A549 (cell line): ENCODE measurements around the gene PLEKHA5. TPM values are rescaled to one million over a fixed set of nuclear protein-coding genes. Genes with fewer than 3 reads are reported as not detected.
"Not testable (repeated sequence)": the region's sequence is repeated elsewhere in the genome, so short reads cannot be mapped to it uniquely, and the experiment has no call there.

Experiments used
- ATAC-seq, 2 experiments: fragments of 200-7000 bp in 1 of 2; fragments of >200 bp in 1 of 2; cut with Nextera tagmentation in 1 of 2; cut with Tn5 transposase in 1 of 2; 3 replicates each; pipeline versions ENCODE4 v1.8.0 to v1.9.1; 2018 to 2020; ENCODE audit warnings: mild to moderate bottlenecking in 1 of 2, moderate library complexity in 1 of 2
- CTCF ChIA-PET: fragments of 300-600 bp; sonication (Branson Sonifier 250); formaldehyde crosslinking; extraction: SDS; loops from one replicate; lab custom pipeline; 2021; ENCODE audit warnings: antibody characterized with exemption, inconsistent platforms; lab: Yijun Ruan, JAX
- POLR2A ChIA-PET: fragments of 350-600 bp; formaldehyde crosslinking; extraction: SDS; loops from one replicate; lab custom pipeline; 2021; ENCODE audit warnings: antibody characterized with exemption, inconsistent platforms; lab: Yijun Ruan, JAX
- DNase-seq, 2 experiments: peaks; one replicate each; pipeline versions ENCODE4 v3.0.0 to v3.0.0-alpha.2; 2011 to 2016; ENCODE audit warnings: low read depth in 1 of 2, low spot score in 1 of 2
- FAIRE-seq: peaks from 2 replicates; lab custom pipeline; 2011; peaks lifted over from hg19 to GRCh38; lab: Jason Lieb, UNC
- H3K27ac ChIP-seq, 2 experiments: fragments of >200 bp; sonication (Bioruptor Twin); formaldehyde crosslinking; 3 replicates each; pipeline ENCODE4 v1.5.1; 2016 to 2017
- H3K4me1 ChIP-seq: fragments of >200 bp; sonication (Bioruptor Twin); formaldehyde crosslinking; 3 replicates; pipeline ENCODE4 v1.6.1; 2016
- H3K4me2 ChIP-seq: fragments of >200 bp; sonication (Bioruptor Twin); formaldehyde crosslinking; 3 replicates; pipeline ENCODE4 v1.6.1; 2016
- H3K4me3 ChIP-seq: fragments of >200 bp; sonication (Bioruptor Twin); formaldehyde crosslinking; 3 replicates; pipeline ENCODE4 v1.5.1; 2016
- H3K9me3 ChIP-seq: fragments of >200 bp; sonication (Bioruptor Twin); formaldehyde crosslinking; 3 replicates; pipeline ENCODE4 v1.6.1; 2016
- CEBPB ChIP-seq, 2 experiments: fragments of >200 bp in 1 of 2; sonication (Bioruptor Twin) in 1 of 2; formaldehyde crosslinking in 1 of 2; IDR thresholded peaks; 2 replicates each; pipeline ENCODE4 v1.6.1; 2012 to 2016
- CHD2 ChIP-seq: fragments of 150-350 bp; IDR thresholded peaks from 2 replicates; pipeline ENCODE4 v1.6.1; 2014; ENCODE audit warnings: low read length; ENCODE audit not compliant: partially characterized antibody
- CTCF ChIP-seq: fragments of >200 bp; sonication (Bioruptor Twin); formaldehyde crosslinking; IDR thresholded peaks from 3 replicates; pipeline ENCODE4 v1.5.1; 2016
- EHF ChIP-seq: fragments of 250-450 bp; sonication (Bioruptor Pico); IDR thresholded peaks from 2 replicates; pipeline ENCODE4 v1.5.0; 2020; ENCODE audit warnings: mild to moderate bottlenecking
- EHMT2 ChIP-seq: fragments of 200-600 bp; sonication (generic); IDR thresholded peaks from 2 replicates; pipeline ENCODE4 v1.6.1; 2016; ENCODE audit warnings: antibody characterized with exemption, low read depth, mild to moderate bottlenecking, moderate library complexity
- GATA3 ChIP-seq: IDR thresholded peaks from 2 replicates; pipeline ENCODE4 v1.6.1; 2012; ENCODE audit warnings: borderline replicate concordance
- HDAC2 ChIP-seq: fragments of 200-600 bp; sonication (generic); IDR thresholded peaks from 2 replicates; pipeline ENCODE4 v1.6.1; 2016
- HMGXB4 ChIP-seq: fragments of 250-450 bp; sonication (Bioruptor Pico); IDR thresholded peaks from 2 replicates; pipeline ENCODE4 v1.5.0; 2021; ENCODE audit warnings: mild to moderate bottlenecking, moderate library complexity, borderline replicate concordance
- HOXB13 ChIP-seq: fragments of 250-450 bp; sonication (Bioruptor Pico); IDR thresholded peaks from 2 replicates; pipeline ENCODE4 v1.5.0; 2020; ENCODE audit warnings: low read depth, mild to moderate bottlenecking, moderate library complexity
- HOXB5 ChIP-seq: fragments of 250-450 bp; sonication (Bioruptor Pico); IDR thresholded peaks from 2 replicates; pipeline ENCODE4 v1.5.0; 2020; ENCODE audit warnings: mild to moderate bottlenecking, moderate library complexity
- JUNB ChIP-seq: fragments of >200 bp; sonication (Bioruptor Twin); formaldehyde crosslinking; IDR thresholded peaks from 2 replicates; pipeline ENCODE4 v1.6.1; 2016
- NPAS2 ChIP-seq: fragments of 250-450 bp; sonication (Bioruptor Pico); IDR thresholded peaks from 2 replicates; pipeline ENCODE4 v1.8.0; 2022; ENCODE audit warnings: mild to moderate bottlenecking, moderate library complexity, borderline replicate concordance
- NR3C1 ChIP-seq: fragments of >200 bp; sonication (Bioruptor Twin); formaldehyde crosslinking; IDR thresholded peaks from 3 replicates; pipeline ENCODE4 v1.6.1; 2017
- POLR2A ChIP-seq: IDR thresholded peaks from 2 replicates; pipeline ENCODE4 v1.6.1; 2012; ENCODE audit warnings: mild to moderate bottlenecking, low read length
- POLR2AphosphoS2 ChIP-seq: conservative IDR thresholded peaks from 2 replicates; pipeline ENCODE4 v1.6.1; 2012; ENCODE audit warnings: low read length, improper control_type of control experiment, inconsistent platforms
- RAD21 ChIP-seq, 2 experiments: fragments of >200 bp in 1 of 2; sonication (Bioruptor Twin) in 1 of 2; formaldehyde crosslinking in 1 of 2; IDR thresholded peaks in 1 of 2; conservative IDR thresholded peaks in 1 of 2; 2 replicates in 1 of 2; 3 replicates in 1 of 2; pipeline ENCODE4 v1.6.1; 2012 to 2018; ENCODE audit warnings: inconsistent platforms in 1 of 2
- REST ChIP-seq: fragments of 200-600 bp; sonication (generic); IDR thresholded peaks from 2 replicates; pipeline ENCODE4 v1.6.1; 2016; ENCODE audit warnings: antibody characterized with exemption, mild to moderate bottlenecking, moderate library complexity
- RFX5 ChIP-seq: fragments of 450-650 bp; IDR thresholded peaks from 2 replicates; pipeline ENCODE4 v1.7.1; 2014; ENCODE audit warnings: antibody characterized with exemption, mild to moderate bottlenecking, moderate library complexity
- TFCP2L1 ChIP-seq: fragments of 250-450 bp; sonication (Bioruptor Pico); IDR thresholded peaks from 2 replicates; pipeline ENCODE4 v1.5.0; 2021; ENCODE audit warnings: mild to moderate bottlenecking
- ZFP36 ChIP-seq: fragments of 450-650 bp; IDR thresholded peaks from 2 replicates; pipeline ENCODE4 v1.6.1; 2014; ENCODE audit warnings: borderline replicate concordance; ENCODE audit not compliant: partially characterized antibody
- ZNF302 ChIP-seq: fragments of 250-450 bp; sonication (Bioruptor Pico); IDR thresholded peaks from 2 replicates; pipeline ENCODE4 v1.9.0; 2021; ENCODE audit warnings: inconsistent platforms, mild to moderate bottlenecking, moderate library complexity
- whole genome bisulfite sequencing: methylation state at CpG from one replicate; pipeline ENCODE4 v1.1.6; 2017; ENCODE audit errors: missing lambda C conversion rate; 5-methylcytosine and 5-hydroxymethylcytosine counted together
- polyA plus RNA-seq, 4 experiments: library from polyadenylated mRNA; depleted of rRNA in 3 of 4; stranded (reverse); fragments of >200 nt; fragmentation: RNase III in 1 of 4; extraction: RNeasy Plus Mini Kit Qiagen cat#74134 plus additional on column Dnase treatment in 1 of 4; gene quantifications; 2 replicates in 3 of 4; 3 replicates in 1 of 4; pipeline ENCODE4 v1.2.3, GENCODE V29; 2011 to 2017
- TF ChIP-seq, protein P1 (sequence below): fragments of >200 bp; sonication (Bioruptor Twin); formaldehyde crosslinking; IDR thresholded peaks from 2 replicates; pipeline ENCODE4 v1.6.1; 2016
- TF ChIP-seq, protein P2 (sequence below): fragments of 250-450 bp; sonication (Bioruptor Pico); IDR thresholded peaks from 2 replicates; pipeline ENCODE4 v1.5.0; 2020; ENCODE audit warnings: low read depth, mild to moderate bottlenecking, moderate library complexity
- TF ChIP-seq, protein P3 (sequence below): fragments of 150-350 bp; IDR thresholded peaks from 2 replicates; pipeline ENCODE4 v1.6.1; 2014; ENCODE audit warnings: low read depth, mild to moderate bottlenecking, low read length
- TF ChIP-seq, protein P4 (sequence below): fragments of 450-650 bp; IDR thresholded peaks from 2 replicates; pipeline ENCODE4 v1.6.1; 2014; ENCODE audit warnings: antibody characterized with exemption

The PLEKHA5 gene
- polyA plus RNA-seq, 2 of the 4 experiments (the other 2 are of a cell fraction) = 7.6 to 13.2 TPM

- DNase-seq (no peak), ATAC-seq (no peak), FAIRE-seq (no peak)
- TF ChIP-seq HOXB13 (CRISPR knock-in tag) (no peak), HOXB5 (no peak), JUNB (no peak), RAD21 (conservative IDR thresholded peaks at IDR 0.05 in 1 of 2, IDR thresholded peaks at IDR 0.05 in 1 of 2) (no peak), ZNF302 (CRISPR knock-in tag) (no peak), TFCP2L1 (CRISPR knock-in tag) (no peak), EHF (no peak), CTCF (no peak), CHD2 (no peak), REST (no peak), NPAS2 (CRISPR knock-in tag) (no peak), HMGXB4 (CRISPR knock-in tag) (no peak), CEBPB (IDR thresholded peaks at IDR 0.05) (no peak), GATA3 (no peak), POLR2AphosphoS2 (no peak)
- TF ChIP-seq, protein P1, sequence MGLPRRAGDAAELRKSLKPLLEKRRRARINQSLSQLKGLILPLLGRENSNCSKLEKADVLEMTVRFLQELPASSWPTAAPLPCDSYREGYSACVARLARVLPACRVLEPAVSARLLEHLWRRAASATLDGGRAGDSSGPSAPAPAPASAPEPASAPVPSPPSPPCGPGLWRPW = no peak
- TF ChIP-seq, protein P2, sequence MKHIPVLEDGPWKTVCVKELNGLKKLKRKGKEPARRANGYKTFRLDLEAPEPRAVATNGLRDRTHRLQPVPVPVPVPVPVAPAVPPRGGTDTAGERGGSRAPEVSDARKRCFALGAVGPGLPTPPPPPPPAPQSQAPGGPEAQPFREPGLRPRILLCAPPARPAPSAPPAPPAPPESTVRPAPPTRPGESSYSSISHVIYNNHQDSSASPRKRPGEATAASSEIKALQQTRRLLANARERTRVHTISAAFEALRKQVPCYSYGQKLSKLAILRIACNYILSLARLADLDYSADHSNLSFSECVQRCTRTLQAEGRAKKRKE (CRISPR knock-in tag) = no peak
- ChIA-PET POLR2A (no interaction called here), CTCF (no interaction called here)
- Histone ChIP-seq H3K4me3 (no peak overlapping the region), H3K4me1 (peaks cover 10% of the 10 kb centered on the region), H3K27ac (no peak overlapping the region), H3K9me3 (no peaks in the 10 kb centered on the region), H3K4me2 (no peak overlapping the region)
- WGBS = 54% methylated on average over 2 of the region's 2 CpGs
These were observed 97.8 kb downstream of the PLEKHA5 start for GRCh38 chr12:19227190-19227879.

DNA sequence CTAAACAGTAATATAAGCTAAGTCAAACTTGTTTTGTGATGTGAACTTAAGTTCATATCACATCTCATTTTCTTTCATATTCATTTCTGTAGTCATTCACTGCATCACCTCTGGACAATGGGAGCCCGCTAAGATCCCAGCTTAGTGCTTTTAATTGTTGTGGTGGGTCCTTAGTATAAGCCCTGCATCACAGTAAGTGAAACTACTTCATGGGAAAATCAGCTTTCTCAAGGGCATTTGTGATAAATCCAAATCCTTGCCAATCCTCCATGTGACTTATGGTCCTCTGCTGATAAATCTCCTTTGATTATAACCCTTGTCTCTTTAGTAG lies 98.3 kb downstream of the PLEKHA5 start:
- Histone ChIP-seq H3K4me1 (peaks cover 5% of the 10 kb centered on the region), H3K4me2 (no peak overlapping the region), H3K4me3 (no peak overlapping the region), H3K9me3 (no peaks in the 10 kb centered on the region), H3K27ac (no peak overlapping the region)
- DNase-seq = no peak
- POLR2A ChIA-PET = no interaction called here
- WGBS = 92% methylated on average over 1 of the region's 1 CpG
- TF ChIP-seq, protein P3, sequence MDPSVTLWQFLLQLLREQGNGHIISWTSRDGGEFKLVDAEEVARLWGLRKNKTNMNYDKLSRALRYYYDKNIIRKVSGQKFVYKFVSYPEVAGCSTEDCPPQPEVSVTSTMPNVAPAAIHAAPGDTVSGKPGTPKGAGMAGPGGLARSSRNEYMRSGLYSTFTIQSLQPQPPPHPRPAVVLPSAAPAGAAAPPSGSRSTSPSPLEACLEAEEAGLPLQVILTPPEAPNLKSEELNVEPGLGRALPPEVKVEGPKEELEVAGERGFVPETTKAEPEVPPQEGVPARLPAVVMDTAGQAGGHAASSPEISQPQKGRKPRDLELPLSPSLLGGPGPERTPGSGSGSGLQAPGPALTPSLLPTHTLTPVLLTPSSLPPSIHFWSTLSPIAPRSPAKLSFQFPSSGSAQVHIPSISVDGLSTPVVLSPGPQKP = no peak
- no peak for TF ChIP-seq HDAC2
- TF ChIP-seq, protein P4, sequence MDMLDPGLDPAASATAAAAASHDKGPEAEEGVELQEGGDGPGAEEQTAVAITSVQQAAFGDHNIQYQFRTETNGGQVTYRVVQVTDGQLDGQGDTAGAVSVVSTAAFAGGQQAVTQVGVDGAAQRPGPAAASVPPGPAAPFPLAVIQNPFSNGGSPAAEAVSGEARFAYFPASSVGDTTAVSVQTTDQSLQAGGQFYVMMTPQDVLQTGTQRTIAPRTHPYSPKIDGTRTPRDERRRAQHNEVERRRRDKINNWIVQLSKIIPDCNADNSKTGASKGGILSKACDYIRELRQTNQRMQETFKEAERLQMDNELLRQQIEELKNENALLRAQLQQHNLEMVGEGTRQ = no peak
- TF ChIP-seq ZFP36 = no peak
- TF ChIP-seq EHMT2 = no peak
- no peak for TF ChIP-seq POLR2A
- TF ChIP-seq NR3C1 = no peak
- TF ChIP-seq RFX5 = no peak
- TF ChIP-seq TFCP2L1 (CRISPR knock-in tag) = no peak
- FAIRE-seq = no peak
- CTCF ChIA-PET = no interaction called here
- ATAC-seq = no peak

- FAIRE-seq, CTCF ChIA-PET, ATAC-seq, H3K4me2 ChIP-seq, H3K4me1 ChIP-seq, H3K27ac ChIP-seq, POLR2A ChIA-PET, H3K4me3 ChIP-seq, DNase-seq, H3K9me3 ChIP-seq: not testable (repeated sequence)
- 93% methylated on average over 6 of the region's 6 CpGs for WGBS
These were observed 99.5 kb downstream of the PLEKHA5 start for GRCh38 chr12:19229021-19229420.
